NB4 (cell line): Measurements from ENCODE around the gene WDR76.

ENCODE experiments used
- DNase-seq: peaks from one replicate; pipeline ENCODE4 v3.0.0; 2010; ENCODE audit warnings: low read depth
- H3K4me3 ChIP-seq: one replicate; pipeline ENCODE4 v1.5.1; 2011; ENCODE audit warnings: mild to moderate bottlenecking, low read depth, low read length, moderate library complexity
- CTCF ChIP-seq: IDR thresholded peaks from one replicate; pipeline ENCODE4 v1.5.1; 2012; ENCODE audit warnings: low read depth, low read length
- MYC ChIP-seq: IDR thresholded peaks from 2 replicates; pipeline ENCODE4 v1.6.1; 2011; ENCODE audit warnings: low read depth, low read length
- POLR2A ChIP-seq: IDR thresholded peaks from 2 replicates; pipeline ENCODE4 v1.6.1; 2011; ENCODE audit warnings: mild to moderate bottlenecking; ENCODE audit not compliant: insufficient read length; ENCODE audit errors: extremely low read depth
- TF ChIP-seq, protein P1 (sequence below): IDR thresholded peaks from 2 replicates; pipeline ENCODE4 v1.6.1; 2011; ENCODE audit warnings: low read depth, low read length

The WDR76 gene

DNA sequence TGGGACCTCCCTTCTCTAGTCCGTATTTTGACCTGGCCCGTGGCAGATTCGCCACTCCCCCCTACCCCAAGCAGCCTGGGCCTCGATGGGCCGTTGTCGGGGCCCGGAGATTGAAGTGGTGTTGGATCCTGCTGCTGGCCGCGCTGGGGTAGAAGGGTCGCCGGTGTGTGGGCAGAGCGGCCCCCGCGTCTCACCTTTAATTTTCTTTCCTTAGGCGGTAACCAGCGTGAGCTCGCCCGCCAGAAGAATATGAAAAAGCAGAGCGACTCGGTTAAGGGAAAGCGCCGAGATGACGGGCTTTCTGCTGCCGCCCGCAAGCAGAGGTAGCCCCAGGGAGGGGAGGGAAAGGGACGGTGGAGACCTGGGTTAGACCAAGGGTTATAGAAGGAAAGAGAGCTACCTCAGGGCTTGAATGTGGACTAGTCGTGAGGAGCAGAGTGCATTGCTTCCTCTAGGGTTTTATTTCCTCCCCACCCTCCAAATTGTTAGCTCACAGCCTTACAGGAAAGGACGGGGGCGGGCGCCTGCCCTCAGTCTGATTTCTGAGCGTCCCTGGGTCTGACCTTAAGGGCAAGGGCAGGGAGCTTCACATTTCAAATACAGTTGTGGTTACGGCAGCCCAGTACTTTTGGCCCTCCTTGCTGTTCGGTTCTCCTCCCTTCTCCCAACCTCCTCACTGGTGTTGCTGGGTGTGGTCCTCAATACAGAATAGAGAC lies 33.9 kb upstream of the WDR76 start:
- peak overlapping the region; percentile 95 for H3K4me3 ChIP-seq
- DNase-seq, result peak; percentile 49
- TF ChIP-seq CTCF, result no peak
- no peak for TF ChIP-seq POLR2A
- no peak for TF ChIP-seq MYC
- TF ChIP-seq, protein P1, sequence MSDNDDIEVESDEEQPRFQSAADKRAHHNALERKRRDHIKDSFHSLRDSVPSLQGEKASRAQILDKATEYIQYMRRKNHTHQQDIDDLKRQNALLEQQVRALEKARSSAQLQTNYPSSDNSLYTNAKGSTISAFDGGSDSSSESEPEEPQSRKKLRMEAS, result no peak

DNA sequence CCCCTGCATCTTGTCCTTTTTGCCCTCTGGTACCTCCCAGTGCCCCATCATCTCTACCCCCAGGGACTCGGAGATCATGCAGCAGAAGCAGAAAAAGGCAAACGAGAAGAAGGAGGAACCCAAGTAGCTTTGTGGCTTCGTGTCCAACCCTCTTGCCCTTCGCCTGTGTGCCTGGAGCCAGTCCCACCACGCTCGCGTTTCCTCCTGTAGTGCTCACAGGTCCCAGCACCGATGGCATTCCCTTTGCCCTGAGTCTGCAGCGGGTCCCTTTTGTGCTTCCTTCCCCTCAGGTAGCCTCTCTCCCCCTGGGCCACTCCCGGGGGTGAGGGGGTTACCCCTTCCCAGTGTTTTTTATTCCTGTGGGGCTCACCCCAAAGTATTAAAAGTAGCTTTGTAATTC lies 33.2 kb upstream of the WDR76 start:
- H3K4me3 ChIP-seq, result peak overlapping the region; percentile 95
- TF ChIP-seq CTCF (no peak), MYC (no peak), POLR2A (no peak)
- TF ChIP-seq, protein P1, result no peak
- no peak for DNase-seq

DNA sequence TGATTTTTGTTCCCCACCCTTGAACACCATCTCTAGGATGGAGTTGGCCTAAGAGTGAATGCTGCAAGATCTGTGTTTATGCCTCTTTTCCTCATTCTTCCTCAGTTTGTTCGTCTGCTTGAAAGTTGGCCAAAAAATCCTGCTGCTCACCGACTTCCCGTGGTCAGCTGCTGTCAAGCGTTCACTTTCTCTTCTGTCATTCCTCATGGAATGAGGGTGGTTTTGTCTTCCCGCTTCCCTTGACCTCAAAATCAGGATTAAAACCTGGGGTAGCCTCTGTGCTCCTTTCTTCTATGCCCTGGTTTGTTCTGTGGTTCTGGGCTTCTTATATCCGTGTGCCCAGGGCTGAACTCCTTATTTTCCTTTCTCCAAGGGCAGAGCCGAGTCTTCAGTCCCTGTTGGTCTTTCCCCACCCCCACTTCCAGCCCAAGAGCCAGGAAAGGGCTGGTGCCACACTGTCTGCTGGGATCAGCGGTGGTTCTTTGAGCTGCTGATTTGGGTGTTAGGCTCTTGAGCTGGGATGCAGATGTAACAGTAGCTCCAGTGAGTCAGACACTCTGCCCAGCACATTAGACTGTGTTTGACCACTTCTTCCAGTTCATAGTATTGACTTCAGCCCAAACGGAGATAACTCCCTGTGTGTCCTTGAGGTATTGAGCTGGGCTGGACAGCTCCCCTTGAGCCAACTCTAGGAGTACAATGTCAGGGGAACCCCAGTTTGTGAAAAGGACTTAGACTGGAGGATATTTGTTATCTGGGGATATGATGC lies 32.3 kb upstream of the WDR76 start:
- H3K4me3 ChIP-seq, result no peak overlapping the region
- DNase-seq, result no peak
- TF ChIP-seq, protein P1, result no peak
- no peak for TF ChIP-seq CTCF
- no peak for TF ChIP-seq MYC
- no peak for TF ChIP-seq POLR2A

DNA sequence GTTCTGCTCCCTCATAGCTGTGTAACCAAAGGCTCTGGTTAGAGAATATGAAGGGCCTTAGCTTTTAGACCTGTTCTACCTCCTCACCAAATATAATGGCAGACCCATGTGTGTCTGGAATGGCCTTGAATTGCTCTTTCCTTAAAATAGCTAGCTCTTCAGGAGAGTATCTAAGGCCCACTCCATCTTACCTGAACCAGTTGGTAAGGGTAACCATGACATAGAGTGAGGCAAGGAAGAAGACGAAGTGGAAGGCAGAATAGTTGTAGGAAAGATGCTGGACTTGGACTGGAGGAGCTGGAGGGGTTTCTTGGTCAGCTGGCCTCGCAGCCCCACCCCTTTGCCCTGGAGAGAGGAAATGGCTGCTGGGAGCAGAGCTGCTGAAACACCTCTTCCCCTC lies 31.6 kb upstream of the WDR76 start:
- DNase-seq, result no peak
- H3K4me3 ChIP-seq, result no peak overlapping the region
- TF ChIP-seq MYC, result no peak
- TF ChIP-seq CTCF, result no peak
- TF ChIP-seq POLR2A, result no peak
- TF ChIP-seq, protein P1, result no peak

DNA sequence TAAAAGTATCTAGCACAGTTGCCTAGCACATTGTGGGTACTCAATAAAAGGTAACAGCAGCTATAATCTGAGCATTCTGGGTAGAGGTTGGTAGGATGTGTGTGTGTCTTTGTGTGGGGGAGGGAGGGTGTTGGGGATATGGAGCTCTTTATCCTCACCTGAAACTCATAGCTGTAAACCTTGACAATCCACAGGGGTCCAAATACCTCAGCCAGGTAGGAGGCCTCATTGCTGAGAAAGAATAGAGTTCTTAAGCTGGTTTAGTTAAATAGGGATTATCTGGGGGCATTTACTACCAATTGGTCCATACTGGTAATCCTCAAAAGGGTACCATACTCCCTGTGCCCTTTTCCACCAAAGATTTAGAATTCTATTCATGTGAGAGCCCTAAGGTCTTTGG lies 30.8 kb upstream of the WDR76 start:
- no peak overlapping the region for H3K4me3 ChIP-seq
- TF ChIP-seq MYC, result no peak
- TF ChIP-seq POLR2A, result no peak
- no peak for TF ChIP-seq CTCF
- TF ChIP-seq, protein P1, result no peak
- DNase-seq, result no peak
